Calu3 (cell line): Measurements from ENCODE around the gene NUDT14. TPM values are rescaled to one million over a fixed set of nuclear protein-coding genes. Genes with fewer than 3 reads are reported as not detected.

Source experiments
- BruUV-seq: library from RNA; stranded (reverse); fragments of 400-500 nt; replicated peaks from 2 replicates; lab custom pipeline; 2021; lab: Mats Ljungman, UMichigan
- CTCF ChIA-PET: fragments of 300-600 bp; sonication (Branson Sonifier 250); formaldehyde crosslinking; loops from one replicate; lab custom pipeline; 2022; ENCODE audit warnings: antibody characterized with exemption; lab: Charles Lee
- DNase-seq: peaks from one replicate; pipeline ENCODE4 v3.0.0; 2022
- H3K27ac Mint-ChIP-seq: one replicate; pipeline ENCODE4 v1.8.0; 2022; ENCODE audit warnings: mixed read lengths; ENCODE audit not compliant: unreplicated experiment
- H3K27me3 Mint-ChIP-seq: one replicate; pipeline ENCODE4 v1.8.0; 2022; ENCODE audit warnings: mixed read lengths; ENCODE audit not compliant: unreplicated experiment
- H3K36me3 Mint-ChIP-seq: one replicate; pipeline ENCODE4 v1.8.0; 2022; ENCODE audit warnings: mild to moderate bottlenecking, moderate library complexity, mixed read lengths; ENCODE audit not compliant: insufficient read depth, unreplicated experiment
- H3K4me1 Mint-ChIP-seq: one replicate; pipeline ENCODE4 v1.8.0; 2022; ENCODE audit warnings: mild to moderate bottlenecking, low read depth, mixed read lengths; ENCODE audit not compliant: unreplicated experiment
- H3K4me3 Mint-ChIP-seq: one replicate; pipeline ENCODE4 v1.8.0; 2022; ENCODE audit warnings: mild to moderate bottlenecking, low read depth, moderate library complexity, mixed read lengths; ENCODE audit not compliant: unreplicated experiment
- H3K9me3 Mint-ChIP-seq: one replicate; pipeline ENCODE4 v1.8.0; 2022; ENCODE audit warnings: low read depth, mixed read lengths; ENCODE audit not compliant: unreplicated experiment
- CTCF ChIP-seq: fragments of 200-600 bp; IDR thresholded peaks from one replicate; pipeline ENCODE4 v1.8.0; 2022; ENCODE audit warnings: antibody characterized with exemption; ENCODE audit not compliant: unreplicated experiment
- intact Hi-C: fragments of 100-400 bp; cut with micrococcal nuclease; formaldehyde crosslinking; loops from one replicate; pipeline ENCODE4 v1.10.0; 2022; ENCODE audit not compliant: unreplicated experiment
- total RNA-seq: library from RNA; stranded (reverse); gene quantifications from 2 replicates; pipeline ENCODE4 v1.2.3, GENCODE V29; 2022

The NUDT14 gene
- total RNA-seq, 1 experiment from 2014 or later = 38.0 TPM

DNA sequence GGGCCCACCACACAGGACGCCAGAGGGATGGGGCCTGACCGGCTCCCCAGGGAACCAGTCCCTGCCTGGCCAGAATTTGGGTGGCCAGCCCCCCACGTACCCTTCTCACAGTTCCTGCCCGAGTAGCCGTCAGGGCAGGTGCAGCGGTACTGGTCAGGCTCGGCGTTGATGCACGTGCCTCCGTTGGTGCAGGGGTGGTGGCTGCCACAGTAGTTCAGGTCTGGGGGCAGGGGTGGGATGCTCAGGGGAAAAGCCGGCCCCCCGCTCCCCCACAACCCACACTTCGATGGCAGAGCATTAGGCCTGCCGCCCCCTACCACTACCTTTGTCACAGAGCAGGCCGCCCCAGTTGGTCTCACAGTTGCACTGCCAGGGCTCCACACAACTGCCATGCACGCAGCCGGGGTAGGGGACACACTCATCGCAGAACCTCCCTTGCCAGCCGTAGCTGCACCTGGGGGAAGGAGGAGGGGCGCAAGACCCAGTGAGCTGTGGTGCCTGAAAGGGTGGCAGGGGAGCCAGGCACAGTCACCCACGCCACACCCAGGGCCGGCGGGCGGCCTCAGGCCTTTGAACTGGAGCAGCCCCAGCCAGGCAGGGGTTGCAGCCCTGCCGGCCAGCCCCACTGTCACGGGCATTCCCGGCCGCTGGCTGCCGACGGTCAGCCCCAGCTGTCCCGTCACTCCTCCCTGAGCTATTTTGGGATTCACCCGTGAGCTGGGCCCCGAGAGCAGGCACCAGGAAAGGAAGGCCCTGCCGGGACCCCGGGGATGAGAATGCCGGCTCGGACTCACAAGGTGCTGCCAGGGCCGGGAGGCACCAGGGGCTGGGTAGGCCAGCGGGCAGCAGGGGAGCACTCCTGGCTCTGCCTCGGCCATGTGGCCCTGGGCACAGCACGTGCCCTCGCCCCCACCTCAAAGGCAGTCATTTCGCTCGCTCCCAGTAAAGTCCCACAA, 29.0 kb downstream of the NUDT14 start:
- no peak for TF ChIP-seq CTCF
- H3K27me3 Mint-ChIP-seq = no peaks in the 10 kb centered on the region
- no peaks in the 10 kb centered on the region for H3K4me1 Mint-ChIP-seq
- intact Hi-C loops = no loop called here
- no TSS peak for BruUV-seq
- H3K27ac Mint-ChIP-seq = no peak overlapping the region
- no peaks in the 10 kb centered on the region for H3K9me3 Mint-ChIP-seq
- H3K4me3 Mint-ChIP-seq = no peak overlapping the region
- DNase-seq = no peak
- H3K36me3 Mint-ChIP-seq = peaks cover 9% of the 10 kb centered on the region
- CTCF ChIA-PET = no interaction called here

DNA sequence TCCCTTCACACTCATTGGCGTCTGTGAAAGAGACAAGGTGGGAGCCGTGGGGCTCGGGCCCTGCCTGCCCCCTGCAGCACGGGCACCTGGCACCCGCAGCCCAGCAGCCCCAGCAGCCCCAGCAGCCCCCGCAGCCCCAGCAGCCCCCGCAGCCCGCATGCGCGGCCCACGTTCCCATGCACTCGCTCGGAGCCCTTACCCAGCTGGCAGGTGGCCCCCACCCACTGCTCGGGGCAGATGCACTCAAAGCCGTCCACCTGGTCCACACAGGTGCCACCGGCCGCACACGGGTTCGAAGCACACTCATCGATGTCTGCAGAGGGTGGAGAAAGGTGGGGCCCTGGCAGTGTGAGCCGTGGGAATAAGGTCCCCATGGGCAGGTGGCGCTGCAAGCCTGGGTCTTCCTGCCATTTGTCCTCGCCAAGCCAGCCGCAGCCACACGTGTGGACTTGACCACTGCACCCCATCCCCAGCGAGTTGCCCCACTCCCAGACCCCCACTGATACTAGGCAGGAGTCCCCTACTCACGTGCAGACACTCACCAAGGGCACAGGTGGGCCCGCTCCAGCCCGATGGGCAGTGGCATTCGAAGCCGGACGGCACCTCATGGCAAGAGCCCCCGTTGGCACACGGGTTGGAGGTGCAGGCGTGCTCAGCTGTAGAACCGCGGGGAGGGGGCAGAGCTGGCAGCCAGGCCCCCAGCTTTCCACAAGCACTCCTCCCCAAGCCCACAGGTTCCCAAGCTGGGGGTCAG, 29.9 kb downstream of the NUDT14 start:
- peaks cover 11% of the 10 kb centered on the region for H3K36me3 Mint-ChIP-seq
- H3K4me3 Mint-ChIP-seq = no peak overlapping the region
- no peaks in the 10 kb centered on the region for H3K27me3 Mint-ChIP-seq
- intact Hi-C loops = no loop called here
- no peak overlapping the region for H3K27ac Mint-ChIP-seq
- H3K9me3 Mint-ChIP-seq = no peaks in the 10 kb centered on the region
- CTCF ChIA-PET = no interaction called here
- BruUV-seq = no TSS peak
- TF ChIP-seq CTCF = no peak
- DNase-seq = no peak
- H3K4me1 Mint-ChIP-seq = no peaks in the 10 kb centered on the region

- Mint-ChIP-seq H3K27ac (no peak overlapping the region), H3K36me3 (peaks cover 11% of the 10 kb centered on the region), H3K4me3 (no peak overlapping the region), H3K27me3 (no peaks in the 10 kb centered on the region), H3K9me3 (no peaks in the 10 kb centered on the region), H3K4me1 (no peaks in the 10 kb centered on the region)
- CTCF ChIA-PET = no interaction called here
- DNase-seq = no peak
- no TSS peak for BruUV-seq
- intact Hi-C loops = no loop called here
- no peak for TF ChIP-seq CTCF
These were observed 30.6 kb downstream of the NUDT14 start for GRCh38 chr14:105150368-105151083.

DNA sequence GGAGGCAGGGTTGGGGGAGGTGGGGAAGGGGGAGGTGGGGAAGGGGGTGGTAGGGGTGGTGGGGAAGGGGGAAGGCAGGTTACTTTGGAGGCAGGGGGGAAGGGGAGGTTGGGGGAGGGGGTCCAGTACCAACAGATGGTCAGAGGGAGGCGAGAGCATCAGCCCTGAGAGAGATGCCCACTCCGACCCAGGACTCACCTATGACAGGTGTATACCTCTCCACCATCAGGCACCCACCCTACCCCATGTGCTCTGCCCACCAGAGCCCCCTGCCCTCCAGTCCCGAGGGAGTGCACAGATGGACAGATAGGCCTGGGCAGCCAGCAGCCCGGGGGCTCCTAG, 31.1 kb downstream of the NUDT14 start:
- BruUV-seq = no TSS peak
- no peak overlapping the region for H3K4me3 Mint-ChIP-seq
- intact Hi-C loops = no loop called here
- no peaks in the 10 kb centered on the region for H3K27me3 Mint-ChIP-seq
- no peak overlapping the region for H3K27ac Mint-ChIP-seq
- CTCF ChIA-PET = no interaction called here
- peaks cover 11% of the 10 kb centered on the region for H3K36me3 Mint-ChIP-seq
- H3K4me1 Mint-ChIP-seq = no peaks in the 10 kb centered on the region
- no peaks in the 10 kb centered on the region for H3K9me3 Mint-ChIP-seq
- TF ChIP-seq CTCF = no peak
- DNase-seq = no peak
